KG1 (cell line): ENCODE data around the gene EYS.
"Not testable (repeated sequence)": the region's sequence is repeated elsewhere in the genome, so short reads cannot be mapped to it uniquely, and the experiment has no call there.

Source experiments
- DNase-seq: peaks from one replicate; lab custom pipeline; 2025; lab: John Stamatoyannopoulos, UW

The EYS gene

DNA sequence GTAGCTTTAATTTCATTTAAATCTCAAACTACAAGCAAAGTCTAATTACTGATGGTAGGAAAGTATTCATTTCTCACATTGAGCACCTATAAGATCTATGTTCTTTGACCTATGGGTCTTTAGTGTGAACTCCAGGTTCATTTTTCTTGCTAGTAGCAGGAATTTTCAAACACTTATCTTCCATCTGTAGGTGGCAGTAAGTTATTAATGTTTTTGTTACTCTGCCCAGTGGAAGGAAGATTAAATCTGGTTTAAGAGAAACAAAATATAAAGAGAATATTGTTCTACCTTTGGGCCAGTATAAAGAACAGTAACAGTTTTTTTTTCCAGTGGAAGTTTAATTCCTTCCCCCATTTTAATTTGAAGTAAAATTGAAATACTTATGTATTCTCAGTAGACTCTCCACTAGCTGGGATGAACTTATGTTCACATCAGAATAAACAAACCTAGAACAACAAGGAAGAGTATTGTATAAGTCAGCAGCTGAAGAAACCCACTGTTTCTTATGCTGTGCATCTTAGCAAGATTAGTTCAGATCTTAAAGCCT, 1743.2 kb downstream of the EYS start:
- DNase-seq: no peak

DNA sequence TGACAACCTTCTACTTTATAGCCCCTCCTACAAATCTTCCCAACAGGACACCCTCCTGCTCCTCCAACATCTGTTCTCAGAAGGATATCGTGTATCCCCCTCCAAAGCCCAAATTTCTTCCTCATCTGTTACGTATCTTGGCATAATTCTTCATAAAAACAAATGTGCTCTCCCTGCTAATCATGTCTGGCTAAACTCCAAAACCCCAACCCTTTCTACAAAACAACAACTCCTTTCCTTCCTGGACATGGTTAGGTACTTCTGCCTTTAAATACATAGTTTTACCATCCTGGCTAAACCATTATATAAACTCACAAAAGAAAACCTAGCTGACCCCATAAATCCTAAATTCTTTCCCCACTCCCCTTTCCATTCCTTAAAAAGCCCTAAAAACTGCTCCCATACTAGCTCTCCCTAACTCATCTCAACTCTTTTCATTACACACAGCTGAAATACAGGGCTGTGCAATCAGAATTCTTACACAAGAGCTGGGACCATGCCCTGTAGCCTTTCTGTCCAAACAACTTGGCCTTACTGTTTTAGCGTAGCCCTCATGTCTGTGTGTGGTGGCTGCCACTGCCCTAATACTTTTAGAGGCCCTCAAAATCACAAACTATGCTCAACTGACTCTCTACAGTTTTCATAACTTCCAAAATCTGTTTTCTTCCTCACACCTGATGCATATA, 1753.5 kb downstream of the EYS start:
- not testable (repeated sequence) for DNase-seq

DNA sequence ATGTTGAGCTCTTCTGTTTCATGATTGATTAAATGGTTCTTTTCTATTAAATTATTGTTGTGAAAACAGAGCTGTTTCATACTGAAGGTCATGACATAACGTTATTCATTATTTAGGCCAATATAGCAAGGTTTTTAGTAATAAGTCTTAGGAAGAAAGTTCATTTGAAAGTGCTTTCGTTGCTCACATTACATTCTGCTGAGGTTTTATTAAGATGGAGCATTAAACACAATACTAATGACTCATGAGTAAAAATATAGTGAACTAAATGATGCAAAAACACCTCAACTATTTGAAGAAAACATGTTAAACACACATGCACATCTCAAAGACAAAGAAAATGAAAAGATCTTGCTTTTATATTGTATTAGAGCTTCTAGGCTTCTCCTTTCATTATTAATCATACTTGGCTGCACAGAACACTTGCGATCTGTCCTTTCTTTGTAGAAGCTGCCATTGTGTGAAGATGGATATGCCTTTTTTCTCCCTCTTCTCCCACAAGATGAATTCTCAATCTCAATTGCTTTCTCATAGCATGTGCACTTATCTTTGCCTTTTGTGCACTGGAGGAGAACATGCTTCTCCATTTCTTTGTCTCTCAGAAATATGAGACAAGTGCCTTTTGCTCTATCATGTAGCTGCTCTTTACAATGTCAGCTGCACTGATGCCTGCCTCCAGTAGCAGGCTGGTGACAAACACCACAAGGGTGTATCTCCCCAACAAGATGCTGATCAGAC, 1759.1 kb downstream of the EYS start:
- DNase-seq: no peak

DNA sequence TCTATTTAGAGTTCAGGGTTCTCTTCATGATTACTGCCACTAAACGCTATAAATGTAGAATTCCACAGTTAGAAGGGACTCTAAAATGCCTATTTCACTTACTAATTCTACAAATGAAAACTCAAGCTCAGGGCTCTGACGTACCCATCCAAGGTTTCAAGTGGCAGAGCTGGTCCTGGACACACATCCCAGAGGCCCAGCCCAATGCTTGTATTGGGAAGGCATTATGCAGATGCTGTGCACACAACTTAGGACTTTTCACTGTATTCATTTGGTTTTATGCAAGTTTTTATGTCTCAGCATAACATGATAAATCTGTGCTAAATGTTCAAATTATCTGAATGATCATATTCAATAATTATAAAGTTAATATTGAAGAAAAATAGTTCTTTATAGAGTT, 1761.0 kb downstream of the EYS start:
- DNase-seq: no peak

DNA sequence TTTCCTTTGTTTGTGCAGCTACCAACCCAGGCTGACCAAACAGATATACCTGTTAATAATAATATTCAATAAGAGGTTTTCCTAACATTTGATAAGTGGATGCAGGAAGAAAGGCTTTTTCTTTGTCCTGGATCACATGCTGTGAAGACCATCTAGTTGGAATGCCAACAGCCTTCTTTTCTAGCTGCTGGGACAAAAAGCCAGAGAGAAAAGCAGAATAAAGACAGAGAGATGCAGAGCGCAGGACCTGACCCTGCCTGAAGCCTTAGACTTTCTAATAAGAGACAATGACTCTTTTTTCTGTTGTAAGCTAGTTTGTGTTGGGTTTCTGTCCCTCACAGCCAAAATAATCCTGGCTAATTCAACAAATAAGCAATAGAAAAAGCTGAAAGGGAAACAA, 1763.2 kb downstream of the EYS start:
- DNase-seq: no peak

DNA sequence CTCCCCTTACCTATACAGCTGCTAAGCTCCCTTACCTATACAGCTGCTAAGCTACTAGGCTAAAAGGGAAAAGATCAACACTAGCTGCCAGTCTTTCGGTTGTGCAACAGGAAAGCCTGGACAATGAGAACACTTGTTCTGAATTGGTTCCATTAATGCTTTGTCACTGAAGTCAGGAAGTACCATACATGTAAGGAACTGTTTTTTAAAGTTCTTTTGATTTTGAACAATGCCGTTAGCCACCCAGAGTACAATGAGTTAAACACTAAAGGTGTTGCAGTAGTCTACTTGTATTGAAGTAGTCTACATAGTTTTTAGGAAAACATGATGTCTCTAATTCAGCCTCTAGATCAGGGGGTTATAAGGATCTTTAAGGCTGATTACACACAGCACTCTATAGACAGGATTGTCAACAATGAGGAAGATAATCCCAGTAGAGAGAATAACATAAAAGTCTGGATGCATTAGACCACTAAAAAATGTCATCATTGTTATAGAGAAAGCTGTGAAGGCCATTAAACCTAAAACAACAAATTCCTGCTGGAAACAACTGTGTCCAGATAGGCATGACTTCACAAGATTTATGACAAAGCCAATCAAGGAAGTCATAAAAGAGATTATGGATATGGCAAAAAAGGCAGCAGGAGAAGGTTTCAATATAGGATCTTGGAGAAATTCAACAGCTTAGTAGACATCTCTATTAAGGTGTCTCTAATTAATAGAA, 1765.1 kb downstream of the EYS start:
- DNase-seq: peak; percentile 21

DNA sequence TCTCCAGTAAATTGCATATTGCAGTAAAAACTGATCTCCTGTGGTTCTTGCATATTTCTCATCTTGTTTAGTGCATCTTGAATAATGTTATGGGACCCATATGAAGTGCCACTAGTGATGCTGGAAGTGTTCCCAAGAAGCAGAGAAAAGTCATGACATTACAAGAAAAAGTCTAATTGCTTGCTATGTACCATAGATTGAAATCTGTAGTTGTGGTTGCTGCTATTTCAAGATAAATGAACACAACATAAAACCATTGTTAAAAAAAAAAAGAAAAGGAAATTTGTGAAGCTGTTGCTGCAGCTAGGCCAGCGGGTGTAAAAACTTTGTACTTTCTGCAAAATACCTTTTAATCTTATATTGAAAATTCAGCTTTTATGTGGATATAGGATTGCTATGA, 1767.0 kb downstream of the EYS start:
- peak; percentile 17 for DNase-seq

DNA sequence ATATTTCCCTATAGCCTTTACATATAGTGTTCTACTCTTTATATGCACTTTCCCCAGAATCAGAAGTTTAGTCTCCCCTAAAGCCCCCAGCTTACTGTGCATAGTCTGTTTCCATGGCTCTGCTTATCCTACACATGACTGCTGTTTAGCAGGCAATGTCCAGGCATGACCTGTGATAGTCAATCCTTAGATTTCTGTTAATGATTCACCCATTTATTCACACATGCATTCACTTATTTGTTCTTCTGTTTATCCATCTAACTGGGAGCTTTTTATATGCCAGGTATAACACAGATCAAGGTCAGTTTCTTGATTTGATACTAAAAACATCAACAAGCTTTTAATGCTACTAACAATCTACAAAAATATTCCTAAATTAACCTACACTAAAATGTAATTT, 1770.6 kb downstream of the EYS start:
- DNase-seq: no peak

DNA sequence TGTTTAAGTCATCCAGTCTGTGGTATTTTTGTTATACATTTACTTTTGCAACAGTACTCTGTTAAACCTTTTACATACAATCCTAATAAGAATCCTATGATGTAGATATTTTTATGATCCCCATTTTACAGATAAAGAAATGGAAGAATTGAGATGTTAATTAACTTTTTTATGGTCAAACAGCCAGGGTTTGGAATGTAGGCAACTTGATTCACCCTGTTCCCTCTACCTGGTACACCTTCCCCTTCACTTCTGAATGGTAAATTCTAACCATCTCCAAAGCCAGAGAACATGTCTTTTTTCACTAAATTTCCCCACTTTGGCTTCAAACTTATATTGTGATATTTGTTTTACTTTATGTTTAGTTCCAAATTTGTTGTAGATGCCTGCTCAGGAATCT, 1771.3 kb downstream of the EYS start:
- DNase-seq: no peak

DNA sequence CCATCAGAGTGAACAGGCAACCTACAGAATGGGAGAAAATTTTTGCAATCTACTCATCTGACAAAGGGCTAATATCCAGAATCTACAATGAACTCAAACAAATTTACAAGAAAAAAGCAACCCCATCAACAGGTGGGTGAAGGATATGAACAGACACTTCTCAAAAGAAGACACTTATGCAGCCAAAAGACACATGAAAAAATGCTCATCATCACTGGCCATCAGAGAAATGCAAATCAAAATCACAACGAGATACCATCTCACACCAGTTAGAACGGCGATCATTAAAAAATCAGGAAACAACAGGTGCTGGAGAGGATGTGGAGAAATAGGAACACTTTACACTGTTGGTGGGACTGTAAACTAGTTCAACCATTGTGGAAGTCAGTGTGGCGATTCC, 1773.1 kb downstream of the EYS start:
- DNase-seq: not testable (repeated sequence)

DNA sequence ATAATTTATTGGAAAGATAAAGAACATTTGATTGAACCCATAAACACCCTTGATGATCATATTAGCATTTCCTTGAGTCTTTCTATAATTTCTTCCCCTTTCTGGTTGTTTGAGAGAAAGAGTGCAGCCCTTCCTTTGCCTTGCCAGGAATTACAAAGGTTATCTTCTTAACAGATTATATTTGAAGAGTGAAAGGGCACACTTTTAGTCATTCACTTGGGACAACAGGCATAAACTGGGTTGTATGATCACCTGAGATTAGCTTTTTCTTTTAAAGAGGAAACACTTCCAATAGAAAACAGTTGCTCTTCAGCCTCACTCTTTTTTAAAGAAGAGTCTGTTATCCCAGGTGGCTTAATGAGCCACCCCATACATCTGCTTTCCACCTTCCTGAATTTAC, 1776.2 kb downstream of the EYS start:
- no peak for DNase-seq

DNA sequence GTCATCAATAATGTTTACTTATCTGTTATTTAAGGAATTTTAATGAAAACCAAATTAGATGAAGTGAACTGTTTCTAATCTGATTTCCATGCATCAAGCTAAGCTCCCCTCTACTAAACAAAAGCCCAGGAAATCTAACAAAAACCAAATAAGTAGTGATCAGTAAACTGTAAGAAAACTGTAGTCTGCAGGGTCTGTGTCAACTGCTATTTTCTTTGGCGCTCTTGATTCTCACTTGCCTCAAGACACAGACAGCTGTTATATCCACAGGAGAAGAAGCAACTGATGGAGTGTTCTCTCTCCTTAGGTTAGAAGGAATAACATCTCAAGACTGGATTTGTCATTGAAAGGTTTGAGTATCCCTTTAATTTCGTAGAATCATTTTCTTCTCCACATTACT, 1777.9 kb downstream of the EYS start:
- DNase-seq: no peak

DNA sequence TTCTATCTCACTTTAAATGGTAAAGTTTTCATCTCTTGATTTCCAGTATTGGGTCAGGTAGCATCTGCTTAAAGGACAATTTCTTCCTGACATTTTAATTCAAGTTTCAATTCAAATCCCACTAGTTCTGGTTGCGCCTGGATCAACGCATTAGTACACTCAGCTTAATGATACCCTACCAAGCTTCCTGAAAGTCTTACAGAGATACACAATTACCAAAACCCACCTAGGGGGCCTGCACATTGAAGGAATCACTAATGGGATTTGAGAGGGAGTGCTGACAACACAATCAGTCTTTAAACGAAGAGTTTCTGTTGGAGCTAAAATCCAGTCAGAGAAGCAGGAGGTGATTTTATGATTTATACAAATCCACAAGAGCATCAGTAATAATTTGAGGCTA, 1778.4 kb downstream of the EYS start:
- DNase-seq: no peak

DNA sequence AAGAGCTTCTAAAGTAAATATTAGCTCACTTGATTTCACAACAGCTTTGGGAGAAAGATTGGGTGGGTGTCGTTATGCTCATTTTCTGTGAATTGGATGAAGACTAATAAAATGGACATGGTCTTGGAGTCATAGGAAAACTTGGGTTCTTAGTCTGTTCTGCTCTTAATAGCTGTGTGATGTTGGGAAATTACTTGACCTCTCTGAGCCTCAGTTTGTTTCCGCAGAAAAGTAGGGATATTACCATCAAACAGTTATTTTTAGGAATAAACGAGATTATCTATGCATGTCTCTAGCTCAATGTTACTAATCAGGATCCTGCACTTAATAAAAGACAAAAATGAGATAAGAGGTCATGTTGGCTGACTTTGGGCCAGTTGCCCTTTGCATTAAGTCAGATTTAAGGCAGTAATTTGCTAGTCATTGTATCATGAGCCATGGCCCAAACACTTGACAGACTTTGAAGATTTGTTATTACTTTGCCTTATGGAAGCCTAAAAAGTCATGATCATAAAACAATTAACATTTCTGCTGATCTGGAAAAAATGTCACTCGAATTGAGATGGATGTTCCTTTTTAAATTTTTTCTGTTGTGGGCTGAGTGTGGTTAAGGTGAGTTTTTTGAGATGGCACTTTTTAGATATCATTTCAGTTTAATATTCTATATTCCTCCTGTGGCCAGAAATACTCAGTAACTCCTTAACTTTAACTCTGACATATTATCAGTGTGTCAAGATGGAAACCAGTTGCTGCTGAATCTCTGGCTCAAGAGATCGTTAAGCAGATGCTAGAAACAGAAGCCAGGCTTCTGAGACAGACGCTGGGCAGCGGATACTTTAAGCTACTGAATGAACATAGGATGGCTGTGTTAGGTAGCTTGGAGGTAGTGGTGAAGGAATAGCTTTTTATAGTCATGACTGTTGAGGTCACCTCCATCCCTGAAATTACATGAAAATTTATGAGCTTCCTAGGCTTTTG, 1779.8 kb downstream of the EYS start:
- DNase-seq: no peak

DNA sequence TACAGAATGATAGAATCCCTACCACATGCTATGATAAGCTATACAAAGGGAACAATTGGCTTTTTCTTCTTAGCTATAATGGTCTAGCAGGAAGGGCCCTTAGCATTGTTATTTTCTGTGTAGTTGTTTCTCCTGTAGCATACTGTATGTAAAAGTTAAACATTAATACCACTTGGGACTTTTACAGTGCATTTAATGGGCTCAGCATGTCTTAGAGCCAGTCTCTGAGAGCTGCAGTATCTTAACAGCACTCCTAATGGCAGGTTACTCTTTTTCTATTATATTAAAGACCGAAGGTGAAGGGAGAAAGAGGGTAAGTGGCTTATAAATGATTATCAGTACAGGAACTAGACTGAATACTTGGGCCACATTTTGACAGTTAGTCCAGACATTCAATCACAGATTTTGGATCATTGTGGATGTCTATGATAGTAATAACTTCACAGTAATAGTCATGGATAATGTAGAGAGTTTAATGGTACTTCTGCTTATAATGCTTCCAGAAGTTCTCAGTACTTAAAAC, 1780.7 kb downstream of the EYS start:
- no peak for DNase-seq

DNA sequence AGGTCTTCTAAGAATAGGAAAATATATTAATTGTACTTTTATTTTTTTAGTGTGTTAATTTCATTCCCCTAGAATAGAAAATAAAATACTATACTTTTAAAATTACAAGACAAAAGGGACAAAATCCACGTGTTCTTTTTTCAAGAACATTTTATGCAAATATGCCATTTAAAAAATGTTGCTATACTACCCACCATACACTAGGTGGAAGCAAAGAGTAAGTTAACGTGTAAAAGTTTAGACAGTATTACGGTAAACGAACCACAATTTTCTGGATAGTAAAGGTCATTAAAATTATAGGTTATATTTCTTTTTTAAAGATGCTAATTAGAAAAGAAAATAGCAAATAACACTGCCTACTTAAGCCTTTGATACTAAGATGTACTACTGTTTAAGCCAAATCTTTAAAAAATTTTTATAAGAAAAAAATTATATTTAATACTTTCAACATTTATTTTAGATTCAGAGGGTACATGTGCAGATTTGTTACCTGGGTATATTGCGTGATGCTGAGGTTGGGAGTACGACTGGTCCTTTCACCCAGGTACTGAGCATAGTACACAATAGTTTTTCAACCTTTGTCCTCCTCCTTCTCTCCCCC, 1783.8 kb downstream of the EYS start:
- peak; percentile 19 for DNase-seq

DNA sequence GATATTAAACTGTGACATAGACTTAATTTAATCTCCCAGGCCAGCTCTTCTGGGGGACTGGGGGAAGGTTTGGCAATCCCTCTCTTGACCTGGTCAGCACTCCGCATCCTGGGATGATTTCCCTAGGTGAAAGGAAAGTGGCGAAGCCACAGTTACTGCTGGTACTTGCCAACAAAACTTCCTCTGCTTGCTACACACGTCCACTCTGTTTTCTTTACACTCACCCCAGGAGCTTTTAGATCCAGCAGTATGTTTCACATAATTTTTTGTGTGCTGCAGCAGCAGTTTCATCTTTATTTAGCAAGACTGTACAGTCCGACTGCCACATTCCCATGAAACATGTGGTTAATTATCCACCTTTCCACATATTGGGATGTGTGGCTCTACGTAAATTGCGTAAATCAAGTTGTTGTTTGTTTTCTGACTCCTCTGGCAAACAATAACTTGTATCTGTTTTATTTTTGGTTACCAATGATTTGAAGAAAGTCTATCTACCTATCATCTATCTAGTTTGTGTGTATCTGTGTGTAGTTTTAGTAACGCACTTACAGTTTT, 1787.4 kb downstream of the EYS start:
- no peak for DNase-seq

DNA sequence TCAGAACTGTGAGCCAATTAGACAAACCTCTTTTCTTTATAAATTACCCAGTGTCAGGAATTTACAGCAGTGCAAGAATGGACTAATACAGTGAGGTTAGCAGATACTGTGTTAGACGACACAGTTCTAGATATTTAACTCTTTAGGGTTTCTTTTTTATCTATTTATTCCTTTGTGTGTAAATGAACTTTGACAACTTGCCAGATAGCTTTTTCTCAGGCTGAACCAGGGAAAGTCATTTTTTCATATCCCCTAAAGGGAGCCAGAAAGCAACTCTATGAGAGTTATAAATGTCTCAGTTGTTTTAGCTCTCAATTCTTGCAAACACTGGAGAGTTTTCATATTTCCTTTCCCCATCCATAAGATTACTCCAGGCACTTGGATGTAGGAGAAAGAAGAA, 1794.1 kb downstream of the EYS start:
- no peak for DNase-seq

DNA sequence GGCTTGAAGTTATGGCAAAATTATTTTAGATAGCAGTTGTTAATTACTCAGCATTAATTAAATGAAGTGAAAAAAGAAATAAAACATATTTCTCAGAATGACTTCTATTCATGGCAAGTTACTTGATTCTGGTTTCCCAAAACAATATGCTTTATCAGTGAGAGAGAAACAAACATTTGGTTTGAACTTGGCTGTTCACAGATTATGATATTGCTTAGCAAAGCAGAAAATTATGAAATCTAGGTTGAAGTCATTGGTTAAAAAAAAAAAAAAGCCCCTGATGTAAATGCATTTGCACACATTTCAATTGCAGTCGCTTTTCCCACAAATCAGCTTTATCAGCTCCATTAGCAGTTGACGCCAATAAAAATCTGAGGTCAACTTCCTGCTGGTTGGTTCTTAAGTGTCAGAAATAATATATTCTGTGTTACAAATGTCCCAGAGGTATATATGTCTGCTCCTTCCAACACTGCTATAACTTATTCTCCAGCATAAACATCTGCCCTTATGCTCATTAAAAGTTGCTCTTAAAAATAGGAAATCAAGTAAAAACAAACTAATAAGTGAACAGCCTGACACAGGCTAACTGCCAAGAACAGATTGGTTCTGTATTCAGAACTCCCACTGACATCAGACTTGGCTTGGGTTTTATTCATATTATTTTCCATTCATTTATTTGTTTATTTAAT, 1796.0 kb downstream of the EYS start:
- no peak for DNase-seq

DNA sequence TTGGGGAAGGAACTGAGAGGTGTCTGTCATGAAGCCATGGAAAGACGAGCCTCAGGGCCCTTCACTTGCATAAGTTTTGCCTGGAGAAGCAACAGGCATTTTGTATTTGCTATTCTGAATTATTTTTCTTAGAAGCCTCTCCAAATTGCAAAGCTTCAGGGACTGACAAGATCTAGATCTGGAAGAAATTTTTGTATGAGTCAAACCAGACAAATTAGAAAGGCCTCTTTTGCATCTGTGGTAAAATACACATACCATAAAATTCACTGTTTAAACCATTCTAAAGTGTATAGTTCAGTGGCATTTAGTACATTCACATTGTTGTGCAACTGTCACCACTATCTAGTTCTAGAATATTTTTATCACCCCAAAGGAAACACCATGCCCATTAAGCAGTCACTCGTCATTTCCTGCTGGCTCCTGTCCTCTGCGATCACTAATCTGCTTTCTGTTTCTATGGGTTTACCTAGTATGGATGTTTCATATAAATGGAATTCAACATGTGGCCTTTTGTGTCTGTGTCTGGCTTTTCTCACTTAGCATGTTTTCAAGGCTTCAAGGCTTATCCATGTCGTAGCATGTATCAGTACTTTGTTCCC, 1802.3 kb downstream of the EYS start:
- DNase-seq: peak; percentile 30
